ENCODE measurements around the gene OTOF.

- TF ChIP-seq EP300 (IDR thresholded peaks at IDR 0.05; ENCODE audit: borderline replicate concordance in 1 of 2, low read depth in 1 of 2, low read length in 1 of 2) (no peak), POLR2AphosphoS5 (IDR thresholded peaks at IDR 0.05; ENCODE audit: low read depth, low read length) (no peak), TEAD4 (IDR thresholded peaks at IDR 0.05; ENCODE audit: borderline replicate concordance, insufficient read depth) (no peak), USF2 (IDR thresholded peaks at IDR 0.05; ENCODE audit: borderline replicate concordance, low read depth, low read length) (no peak), CTCF (IDR thresholded peaks at IDR 0.05) (no peak), YY1 (IDR thresholded peaks at IDR 0.05; ENCODE audit: low read depth) (no peak), RFX5 (IDR thresholded peaks at IDR 0.05; ENCODE audit: low read length) (no peak), FOXJ3 (CRISPR knock-in tag; IDR thresholded peaks at IDR 0.05) (no peak), TAF1 (IDR thresholded peaks at IDR 0.05; ENCODE audit: borderline replicate concordance, low read depth, low read length) (no peak), NFIC (IDR thresholded peaks at IDR 0.05; ENCODE audit: borderline replicate concordance) (no peak), NRF1 (IDR thresholded peaks at IDR 0.05; ENCODE audit: low read depth, low read length) (no peak), TCF12 (IDR thresholded peaks at IDR 0.05) (no peak)
Observed at GRCh38 chr2:26515771-26516170, 37.8 kb upstream of the OTOF start.

Measured in SK-N-SH (cell line).